ENCODE results near the gene SPEF2. TPM values are rescaled to one million over a fixed set of nuclear protein-coding genes. Genes with fewer than 3 reads are reported as not detected.

The SPEF2 gene
- total and polyA plus RNA-seq, 2 donors (not counting 1 experiment from before 2014, with no cell fraction given): 0.31 to 0.59 TPM

- Histone ChIP-seq H3K79me2 (ENCODE audit: control insufficient read depth, insufficient read depth, low read length) (no peaks in the 10 kb centered on the region), H3K4me2 (replicated peaks; ENCODE audit: low read depth, low read length, poor library complexity, severe bottlenecking) (no peak overlapping the region), H3K4me3 (ENCODE audit: control extremely low read depth in 1 of 5, extremely low read depth in 1 of 5, insufficient read depth in 1 of 5, low read depth in 2 of 5, low read length in 4 of 5) (no peak overlapping the region), H3K27ac (ENCODE audit: low read length in 2 of 2) (no peak overlapping the region), H3K4me1 (ENCODE audit: control insufficient read depth in 2 of 2, insufficient read depth in 2 of 2, low read length in 2 of 2) (no peaks in the 10 kb centered on the region), H3K36me3 (replicated peaks in 1 of 2; ENCODE audit: control extremely low read depth in 1 of 2, control insufficient read depth in 1 of 2, extremely low read depth in 1 of 2, insufficient read depth in 2 of 2, low read length in 1 of 2) (no peaks in the 10 kb centered on the region), H3K27me3 (replicated peaks in 1 of 4; ENCODE audit: control extremely low read depth in 1 of 4, control insufficient read depth in 3 of 4, insufficient read depth in 4 of 4, low read length in 3 of 4) (no peaks in the 10 kb centered on the region), H2AFZ (ENCODE audit: insufficient read depth, low read depth, low read length, poor library complexity, severe bottlenecking) (no peak overlapping the region), H3K9ac (ENCODE audit: low read length) (no peak overlapping the region), H3K9me3 (ENCODE audit: control extremely low read depth in 1 of 3, control insufficient read depth in 2 of 3, insufficient read depth in 1 of 3, low read length in 2 of 3) (no peaks in the 10 kb centered on the region), H4K20me1 (ENCODE audit: control insufficient read depth, insufficient read depth, low read length, poor library complexity, severe bottlenecking) (no peaks in the 10 kb centered on the region)
- DNase-seq (no peak), ATAC-seq (ENCODE audit: low read depth) (no peak)
- WGBS (ENCODE audit: insufficient coverage): no CpG with 5 or more reads among the region's 1 CpG
- Mint-ChIP-seq H3K4me3 (no peak overlapping the region), H3K4me1 (no peaks in the 10 kb centered on the region), H3K27ac (no peak overlapping the region), H3K9me3 (ENCODE audit: insufficient read depth) (no peaks in the 10 kb centered on the region), H3K27me3 (no peaks in the 10 kb centered on the region)
- intact Hi-C loops (cut with micrococcal nuclease): no loop called here
- POLR2A ChIA-PET: no interaction called here
- CTCF ChIA-PET: no interaction called here
- no peak for TF ChIP-seq EZH2 (IDR thresholded peaks at IDR 0.05; ENCODE audit: borderline replicate concordance, insufficient read depth, low read depth, low read length, poor library complexity, severe bottlenecking)
- no peak for TF ChIP-seq CTCF (IDR thresholded peaks at IDR 0.05)
Measured at GRCh38 chr5:35707659-35708058, 90.0 kb downstream of the SPEF2 start.

- TF ChIP-seq EZH2 (IDR thresholded peaks at IDR 0.05; ENCODE audit: borderline replicate concordance, insufficient read depth, low read depth, low read length, poor library complexity, severe bottlenecking) (no peak), CTCF (IDR thresholded peaks at IDR 0.05) (no peak)
- Histone ChIP-seq H3K27me3 (replicated peaks in 1 of 4; ENCODE audit: control extremely low read depth in 1 of 4, control insufficient read depth in 3 of 4, insufficient read depth in 4 of 4, low read length in 3 of 4) (no peaks in the 10 kb centered on the region), H3K79me2 (ENCODE audit: control insufficient read depth, insufficient read depth, low read length) (no peaks in the 10 kb centered on the region), H3K4me3 (ENCODE audit: control extremely low read depth in 1 of 5, extremely low read depth in 1 of 5, insufficient read depth in 1 of 5, low read depth in 2 of 5, low read length in 4 of 5) (no peak overlapping the region), H3K4me2 (replicated peaks; ENCODE audit: low read depth, low read length, poor library complexity, severe bottlenecking) (no peak overlapping the region), H3K9ac (ENCODE audit: low read length) (no peak overlapping the region), H3K27ac (ENCODE audit: low read length in 2 of 2) (no peak overlapping the region), H2AFZ (ENCODE audit: insufficient read depth, low read depth, low read length, poor library complexity, severe bottlenecking) (no peak overlapping the region), H3K36me3 (replicated peaks in 1 of 2; ENCODE audit: control extremely low read depth in 1 of 2, control insufficient read depth in 1 of 2, extremely low read depth in 1 of 2, insufficient read depth in 2 of 2, low read length in 1 of 2) (no peaks in the 10 kb centered on the region), H4K20me1 (ENCODE audit: control insufficient read depth, insufficient read depth, low read length, poor library complexity, severe bottlenecking) (no peaks in the 10 kb centered on the region), H3K4me1 (ENCODE audit: control insufficient read depth in 2 of 2, insufficient read depth in 2 of 2, low read length in 2 of 2) (no peaks in the 10 kb centered on the region), H3K9me3 (ENCODE audit: control extremely low read depth in 1 of 3, control insufficient read depth in 2 of 3, insufficient read depth in 1 of 3, low read length in 2 of 3) (no peaks in the 10 kb centered on the region)
- intact Hi-C loops (cut with micrococcal nuclease): no loop called here
- H3K27ac Mint-ChIP-seq: no peak overlapping the region
- no peak overlapping the region for H3K4me3 Mint-ChIP-seq
- CTCF ChIA-PET: no interaction called here
- 60% methylated on average over 1 of the region's 2 CpGs for WGBS (ENCODE audit: insufficient coverage)
- H3K27me3 Mint-ChIP-seq: no peaks in the 10 kb centered on the region
- H3K9me3 Mint-ChIP-seq (ENCODE audit: insufficient read depth): no peaks in the 10 kb centered on the region
- no peak for ATAC-seq (ENCODE audit: low read depth)
- H3K4me1 Mint-ChIP-seq: no peaks in the 10 kb centered on the region
- POLR2A ChIA-PET: no interaction called here
- no peak for DNase-seq
Measured at GRCh38 chr5:35709688-35710087, 92.0 kb downstream of the SPEF2 start.
